ENCODE results near the gene ENPP4. TPM values are rescaled to one million over a fixed set of nuclear protein-coding genes. Genes with fewer than 3 reads are reported as not detected.
"Not testable (repeated sequence)": the region's sequence is repeated elsewhere in the genome, so short reads cannot be mapped to it uniquely, and the experiment has no call there.

The ENPP4 gene
- total RNA-seq, 1 donor from 2014 or later = 4.7 TPM

GRCh38 chr6:46129291-46129628 lies 529 bp upstream of the ENPP4 start:
- intact Hi-C loops (cut with micrococcal nuclease) = loop anchor here (1.0 to 5.0 kb wide), 3 partner anchors 46 to 523 kb away; partner anchors contain the start of genes CYP39A1 and SLC25A27

GRCh38 chr6:46130666-46131065 lies 877 bp downstream of the ENPP4 start:
- intact Hi-C loops (cut with micrococcal nuclease) = no loop called here

- intact Hi-C loops (cut with micrococcal nuclease) = not testable (repeated sequence)
These were observed 1.5 kb downstream of the ENPP4 start for GRCh38 chr6:46131291-46131690.

- intact Hi-C loops (cut with micrococcal nuclease) = no loop called here
These were observed 4.4 kb downstream of the ENPP4 start for GRCh38 chr6:46134216-46134615.

GRCh38 chr6:46135176-46135575 lies 5.4 kb downstream of the ENPP4 start:
- intact Hi-C loops (cut with micrococcal nuclease) = no loop called here

GRCh38 chr6:46136831-46137230 lies 7.0 kb downstream of the ENPP4 start:
- intact Hi-C loops (cut with micrococcal nuclease) = no loop called here

- intact Hi-C loops (cut with micrococcal nuclease) = no loop called here
These were observed 7.6 kb downstream of the ENPP4 start for GRCh38 chr6:46137387-46137786.

- intact Hi-C loops (cut with micrococcal nuclease) = no loop called here
These were observed 8.5 kb downstream of the ENPP4 start for GRCh38 chr6:46138281-46138680.

GRCh38 chr6:46144270-46144669 lies 14.5 kb downstream of the ENPP4 start:
- intact Hi-C loops (cut with micrococcal nuclease) = no loop called here

GRCh38 chr6:46149066-46149465 lies 19.3 kb downstream of the ENPP4 start:
- intact Hi-C loops (cut with micrococcal nuclease) = not testable (repeated sequence)

GRCh38 chr6:46156701-46157100 lies 26.9 kb downstream of the ENPP4 start:
- intact Hi-C loops (cut with micrococcal nuclease) = no loop called here

- intact Hi-C loops (cut with micrococcal nuclease) = no loop called here
These were observed 29.4 kb downstream of the ENPP4 start for GRCh38 chr6:46159229-46159628.

- intact Hi-C loops (cut with micrococcal nuclease) = no loop called here
These were observed 30.3 kb downstream of the ENPP4 start for GRCh38 chr6:46160102-46160501.

- intact Hi-C loops (cut with micrococcal nuclease) = no loop called here
These were observed 40.8 kb downstream of the ENPP4 start, which contains the start of gene ENPP5 for GRCh38 chr6:46170357-46171289. TSS of gene ENPP5 (minus strand) at chr6:46170980. CDS start at chr6:46168262, 2,718 bp downstream.

- intact Hi-C loops (cut with micrococcal nuclease) = no loop called here
These were observed 42.4 kb downstream of the ENPP4 start for GRCh38 chr6:46172176-46172575.

- intact Hi-C loops (cut with micrococcal nuclease) = loop anchor here (1.0 to 5.0 kb wide), 3 partner anchors 46 to 164 kb away; partner anchors contain the start of gene ENPP4
These were observed 45.1 kb downstream of the ENPP4 start for GRCh38 chr6:46174904-46175303.

GRCh38 chr6:46175446-46175845 lies 45.7 kb downstream of the ENPP4 start:
- intact Hi-C loops (cut with micrococcal nuclease) = loop anchor here (1.0 to 5.0 kb wide), 3 partner anchors 46 to 164 kb away; partner anchors contain the start of gene ENPP4

GRCh38 chr6:46175976-46176375 lies 46.2 kb downstream of the ENPP4 start:
- intact Hi-C loops (cut with micrococcal nuclease) = loop anchor here (1.0 to 5.0 kb wide), 3 partner anchors 47 to 165 kb away; partner anchors contain the start of gene ENPP4

- intact Hi-C loops (cut with micrococcal nuclease) = no loop called here
These were observed 54.3 kb downstream of the ENPP4 start for GRCh38 chr6:46184114-46184513.

GRCh38 chr6:46186583-46186982 lies 56.8 kb downstream of the ENPP4 start:
- intact Hi-C loops (cut with micrococcal nuclease) = no loop called here

- intact Hi-C loops (cut with micrococcal nuclease) = no loop called here
These were observed 59.9 kb downstream of the ENPP4 start for GRCh38 chr6:46189726-46190125.

- intact Hi-C loops (cut with micrococcal nuclease) = no loop called here
These were observed 61.1 kb downstream of the ENPP4 start for GRCh38 chr6:46190889-46191288.

- intact Hi-C loops (cut with micrococcal nuclease) = no loop called here
These were observed 62.2 kb downstream of the ENPP4 start for GRCh38 chr6:46191961-46192360.
